Cardiac muscle cell (in vitro differentiated cells and primary cell): ENCODE measurements around the gene TMBIM4. TPM values are rescaled to one million over a fixed set of nuclear protein-coding genes. Genes with fewer than 3 reads are reported as not detected.

ENCODE experiments used
- DNase-seq, 2 donors: peaks; one replicate each; pipeline versions ENCODE4 v3.0.0 to v3.0.0-alpha.2; 2010 to 2017; ENCODE audit warnings: low read depth in 1 of 2, low spot score in 1 of 2
- H3K27ac ChIP-seq: fragments of 200-600 bp; sonication (generic); 2 replicates; pipeline ENCODE4 v1.5.1; 2016
- H3K27me3 ChIP-seq: fragments of 200-600 bp; sonication (generic); 2 replicates; pipeline ENCODE4 v1.6.0; 2016; ENCODE audit warnings: control low read depth
- H3K36me3 ChIP-seq: fragments of 200-600 bp; sonication (generic); 2 replicates; pipeline ENCODE4 v1.5.1; 2016; ENCODE audit warnings: control low read depth
- H3K4me1 ChIP-seq: fragments of 200-600 bp; sonication (generic); 2 replicates; pipeline ENCODE4 v1.8.1; 2017; ENCODE audit warnings: low read depth, mild to moderate bottlenecking, mixed run types
- H3K4me3 ChIP-seq: fragments of 200-600 bp; sonication (generic); 2 replicates; pipeline ENCODE4 v1.5.1; 2016; ENCODE audit warnings: mild to moderate bottlenecking
- H3K9me3 ChIP-seq: fragments of 200-600 bp; sonication (generic); 2 replicates; pipeline ENCODE4 v1.5.1; 2017; ENCODE audit warnings: low read depth, mild to moderate bottlenecking, control low read depth
- CTCF ChIP-seq: IDR thresholded peaks from 2 replicates; pipeline ENCODE4 v1.5.1; 2012; ENCODE audit warnings: low read depth, mild to moderate bottlenecking, low read length
- polyA plus RNA-seq: library from polyadenylated mRNA; unstranded; fragments of >200 nt; fragmentation: Nextera tagmentation; extraction: Ambion mirVana; gene quantifications from 2 replicates; pipeline ENCODE4 v1.2.1, GENCODE V29; 2016
- total RNA-seq: library from RNA; depleted of rRNA; stranded (reverse); fragments of >200 nt; gene quantifications from 2 replicates; pipeline ENCODE4 v1.2.3, GENCODE V29; 2016

Gene TMBIM4
- total and polyA plus RNA-seq, 2 experiments from 2014 or later, result 23.7 to 59.7 TPM

- no peaks in the 10 kb centered on the region for H3K36me3 ChIP-seq
- no peaks in the 10 kb centered on the region for H3K4me1 ChIP-seq
- H3K4me3 ChIP-seq, result no peak overlapping the region
- H3K27ac ChIP-seq, result no peak overlapping the region
- DNase-seq, result no peak
- H3K9me3 ChIP-seq, result no peaks in the 10 kb centered on the region
- no peak for TF ChIP-seq CTCF
- H3K27me3 ChIP-seq, result no peaks in the 10 kb centered on the region
These were observed 34.0 kb upstream of the TMBIM4 start for GRCh38 chr12:66203820-66204219.

- H3K9me3 ChIP-seq, result no peaks in the 10 kb centered on the region
- no peaks in the 10 kb centered on the region for H3K4me1 ChIP-seq
- H3K4me3 ChIP-seq, result no peak overlapping the region
- no peaks in the 10 kb centered on the region for H3K27me3 ChIP-seq
- no peak overlapping the region for H3K27ac ChIP-seq
- TF ChIP-seq CTCF, result no peak
- no peaks in the 10 kb centered on the region for H3K36me3 ChIP-seq
- DNase-seq, result no peak
These were observed 30.2 kb upstream of the TMBIM4 start for GRCh38 chr12:66199831-66200509.

- Histone ChIP-seq H3K27me3 (peaks cover 2% of the 10 kb centered on the region), H3K4me3 (no peak overlapping the region), H3K36me3 (no peaks in the 10 kb centered on the region), H3K27ac (no peak overlapping the region), H3K4me1 (no peaks in the 10 kb centered on the region), H3K9me3 (no peaks in the 10 kb centered on the region)
- DNase-seq, result no peak
- TF ChIP-seq CTCF, result no peak
These were observed 29.3 kb upstream of the TMBIM4 start for GRCh38 chr12:66199141-66199540.

- DNase-seq, result peak in 1 of 2 donors; percentile 37
- no peak for TF ChIP-seq CTCF
- no peaks in the 10 kb centered on the region for H3K36me3 ChIP-seq
- no peak overlapping the region for H3K4me3 ChIP-seq
- no peaks in the 10 kb centered on the region for H3K4me1 ChIP-seq
- no peak overlapping the region for H3K27ac ChIP-seq
- no peaks in the 10 kb centered on the region for H3K9me3 ChIP-seq
- peaks cover 2% of the 10 kb centered on the region for H3K27me3 ChIP-seq
These were observed 27.7 kb upstream of the TMBIM4 start for GRCh38 chr12:66197495-66197921.

GRCh38 chr12:66196806-66197205, 27.0 kb upstream of the TMBIM4 start:
- Histone ChIP-seq H3K27ac (no peak overlapping the region), H3K4me3 (no peak overlapping the region), H3K27me3 (peaks cover 2% of the 10 kb centered on the region), H3K9me3 (no peaks in the 10 kb centered on the region), H3K36me3 (no peaks in the 10 kb centered on the region), H3K4me1 (no peaks in the 10 kb centered on the region)
- no peak for TF ChIP-seq CTCF
- peak in 1 of 2 donors; percentile 72 for DNase-seq

GRCh38 chr12:66195242-66195641, 25.4 kb upstream of the TMBIM4 start:
- no peaks in the 10 kb centered on the region for H3K36me3 ChIP-seq
- no peak overlapping the region for H3K4me3 ChIP-seq
- no peak for TF ChIP-seq CTCF
- no peaks in the 10 kb centered on the region for H3K9me3 ChIP-seq
- no peak overlapping the region for H3K27ac ChIP-seq
- no peaks in the 10 kb centered on the region for H3K4me1 ChIP-seq
- H3K27me3 ChIP-seq, result peaks cover 18% of the 10 kb centered on the region
- peak in 1 of 2 donors; percentile 19 for DNase-seq
